Measurements from ENCODE around the gene POU2AF1. TPM values are rescaled to one million over a fixed set of nuclear protein-coding genes. Genes with fewer than 3 reads are reported as not detected.
A peak's percentile ranks its signal among the peaks of the same experiment; 100 is the strongest.

The POU2AF1 gene
- polyA plus RNA-seq, 1 donor (not counting 4 experiments of a cell fraction or from before 2014, with no cell fraction given): not detected

GRCh38 chr11:111423250-111423615 lies 44.2 kb upstream of the POU2AF1 start:
- Histone ChIP-seq H3K4me1 (ENCODE audit: control insufficient read depth, extremely low read depth, insufficient read depth, low read length) (peaks cover 10% of the 10 kb centered on the region), H3K79me2 (ENCODE audit: control insufficient read depth, insufficient read depth, low read length) (no peaks in the 10 kb centered on the region), H3K9me3 (ENCODE audit: control insufficient read depth, low read depth, low read length) (no peaks in the 10 kb centered on the region), H4K20me1 (ENCODE audit: control insufficient read depth, extremely low read depth, insufficient read depth, low read length) (no peaks in the 10 kb centered on the region), H3K27ac (ENCODE audit: control insufficient read depth, insufficient read depth, low read length) (no peak overlapping the region), H3K4me2 (ENCODE audit: control insufficient read depth, extremely low read depth, insufficient read depth, low read depth, low read length) (no peak overlapping the region), H2AFZ (ENCODE audit: control insufficient read depth, low read length) (no peak overlapping the region), H3K9ac (ENCODE audit: control insufficient read depth, extremely low read depth, insufficient read depth, low read length) (no peak overlapping the region), H3K36me3 (ENCODE audit: control insufficient read depth in 2 of 2, extremely low read depth in 1 of 2, insufficient read depth in 2 of 2, low read length in 2 of 2) (no peaks in the 10 kb centered on the region), H3K4me3 (ENCODE audit: control insufficient read depth in 2 of 3, extremely low read depth in 1 of 3, insufficient read depth in 2 of 3, low read depth in 1 of 3, low read length in 3 of 3) (no peak overlapping the region), H3K27me3 (ENCODE audit: control insufficient read depth, extremely low read depth, insufficient read depth, low read length) (peaks cover 1% of the 10 kb centered on the region), H3K9me1 (ENCODE audit: control insufficient read depth, extremely low read depth, insufficient read depth, low read length) (no peaks in the 10 kb centered on the region)
- FAIRE-seq: no peak
- DNase-seq (ENCODE audit: low read depth, low spot score): no peak
- TF ChIP-seq EZH2 (IDR thresholded peaks at IDR 0.05; ENCODE audit: low read length): no peak
- TF ChIP-seq CTCF (optimal IDR thresholded peaks at IDR 0.05 in 1 of 3, IDR thresholded peaks at IDR 0.05 in 1 of 3, conservative IDR thresholded peaks at IDR 0.05 in 1 of 3; ENCODE audit: extremely low read depth in 1 of 3, insufficient read depth in 2 of 3, low read length in 3 of 3): no peak
- dilution Hi-C loops (cut with MboI; ENCODE audit: extremely low pct_ligation_motif_present, low sequenced_read_pairs): no loop called here

- Histone ChIP-seq H3K27me3 (ENCODE audit: control insufficient read depth, extremely low read depth, insufficient read depth, low read length) (peaks cover 6% of the 10 kb centered on the region), H3K9ac (ENCODE audit: control insufficient read depth, extremely low read depth, insufficient read depth, low read length) (no peak overlapping the region), H2AFZ (ENCODE audit: control insufficient read depth, low read length) (no peak overlapping the region), H3K27ac (ENCODE audit: control insufficient read depth, insufficient read depth, low read length) (no peak overlapping the region), H3K9me3 (ENCODE audit: control insufficient read depth, low read depth, low read length) (no peaks in the 10 kb centered on the region), H4K20me1 (ENCODE audit: control insufficient read depth, extremely low read depth, insufficient read depth, low read length) (no peaks in the 10 kb centered on the region), H3K9me1 (ENCODE audit: control insufficient read depth, extremely low read depth, insufficient read depth, low read length) (no peaks in the 10 kb centered on the region), H3K4me3 (ENCODE audit: control insufficient read depth in 2 of 3, extremely low read depth in 1 of 3, insufficient read depth in 2 of 3, low read depth in 1 of 3, low read length in 3 of 3) (no peak overlapping the region), H3K79me2 (ENCODE audit: control insufficient read depth, insufficient read depth, low read length) (no peaks in the 10 kb centered on the region), H3K4me1 (ENCODE audit: control insufficient read depth, extremely low read depth, insufficient read depth, low read length) (peaks cover 10% of the 10 kb centered on the region), H3K4me2 (ENCODE audit: control insufficient read depth, extremely low read depth, insufficient read depth, low read depth, low read length) (no peak overlapping the region), H3K36me3 (ENCODE audit: control insufficient read depth in 2 of 2, extremely low read depth in 1 of 2, insufficient read depth in 2 of 2, low read length in 2 of 2) (no peaks in the 10 kb centered on the region)
- dilution Hi-C loops (cut with MboI; ENCODE audit: extremely low pct_ligation_motif_present, low sequenced_read_pairs): no loop called here
- DNase-seq (ENCODE audit: low read depth, low spot score): no peak
- FAIRE-seq: no peak
- TF ChIP-seq CTCF (optimal IDR thresholded peaks at IDR 0.05 in 1 of 3, IDR thresholded peaks at IDR 0.05 in 1 of 3, conservative IDR thresholded peaks at IDR 0.05 in 1 of 3; ENCODE audit: extremely low read depth in 1 of 3, insufficient read depth in 2 of 3, low read length in 3 of 3) (peak; percentile 40 to 82 (median 68)), EZH2 (IDR thresholded peaks at IDR 0.05; ENCODE audit: low read length) (no peak)
Observed at GRCh38 chr11:111422494-111423249, 43.6 kb upstream of the POU2AF1 start.

Data from keratinocyte (primary cell).